T-cell (primary cell): ENCODE measurements around the gene CACNA2D1. TPM values are rescaled to one million over a fixed set of nuclear protein-coding genes. Genes with fewer than 3 reads are reported as not detected.

Experiments
- ATAC-seq, 4 experiments: fragments of 200-7000 bp in 3 of 4; fragments of 150-1000 bp in 1 of 4; cut with Tn5 transposase; replicated peaks in 1 of 4; 1 replicate in 3 of 4; 2 replicates in 1 of 4; pipeline ENCODE4 v1.10.0; 2021; ENCODE audit warnings: moderate library complexity in 3 of 4, mild to moderate bottlenecking in 2 of 4, moderate number of reproducible peaks in 1 of 4
- CTCF ChIA-PET, 2 donors: fragments of 300-600 bp; sonication (Branson Sonifier 250); formaldehyde crosslinking; loops; one replicate each; lab custom pipeline; 2022; ENCODE audit warnings: antibody characterized with exemption in 2 of 2; lab: Charles Lee
- POLR2A ChIA-PET, 2 donors: fragments of 300-600 bp; sonication (Branson Sonifier 250); formaldehyde crosslinking; loops; one replicate each; lab custom pipeline; 2022; ENCODE audit warnings: antibody characterized with exemption in 2 of 2; lab: Charles Lee
- DNase-seq, 35 experiments: peaks; one replicate each; pipeline versions ENCODE4 v3.0.0 to v3.0.0-alpha.2; 2013 to 2023
- H3K27ac ChIP-seq: one replicate; pipeline ENCODE4 v1.5.1; 2013; ENCODE audit warnings: low read length
- H3K27me3 ChIP-seq, 2 experiments: replicated peaks in 1 of 2; 1 replicate in 1 of 2; 2 replicates in 1 of 2; pipeline versions ENCODE4 v1.6.1 to v1.7.0; 2013; ENCODE audit warnings: low read length in 1 of 2, mixed read lengths in 1 of 2; ENCODE audit not compliant: control insufficient read depth in 2 of 2, insufficient read depth in 2 of 2; ENCODE audit errors: extremely low read depth in 1 of 2
- H3K36me3 ChIP-seq, 2 donors: 1 replicate in 1 of 2; 2 replicates in 1 of 2; pipeline versions ENCODE4 v1.6.1 to v1.7.0; 2013; ENCODE audit warnings: low read length in 1 of 2; ENCODE audit not compliant: control insufficient read depth in 2 of 2, insufficient read depth in 1 of 2; ENCODE audit errors: extremely low read depth in 1 of 2
- H3K4me1 ChIP-seq, 2 experiments: 1 replicate in 1 of 2; 2 replicates in 1 of 2; pipeline versions ENCODE4 v1.6.1 to v1.7.0; 2013; ENCODE audit warnings: low read length in 2 of 2, mixed read lengths in 1 of 2; ENCODE audit not compliant: insufficient read depth in 2 of 2, control insufficient read depth in 1 of 2; ENCODE audit errors: extremely low read depth in 1 of 2
- H3K4me3 ChIP-seq, 2 donors: 1 replicate in 1 of 2; 2 replicates in 1 of 2; pipeline versions ENCODE4 v1.5.1 to v1.7.0; 2013; ENCODE audit warnings: mild to moderate bottlenecking in 2 of 2, low read length in 1 of 2, moderate library complexity in 1 of 2; ENCODE audit not compliant: control insufficient read depth in 1 of 2; ENCODE audit errors: extremely low read depth in 1 of 2
- H3K9me3 ChIP-seq: 2 replicates; pipeline ENCODE4 v1.7.0; 2013
- H3K27ac Mint-ChIP-seq, 2 donors: one replicate each; pipeline ENCODE4 v1.8.0; 2020 to 2021; ENCODE audit warnings: mild to moderate bottlenecking in 2 of 2, mixed read lengths in 2 of 2
- H3K27me3 Mint-ChIP-seq, 2 donors: one replicate each; pipeline ENCODE4 v1.8.0; 2021 to 2022; ENCODE audit warnings: mixed read lengths in 2 of 2
- H3K36me3 Mint-ChIP-seq: one replicate; pipeline ENCODE4 v1.8.0; 2021; ENCODE audit warnings: mixed read lengths
- H3K4me1 Mint-ChIP-seq, 3 donors: one replicate each; pipeline ENCODE4 v1.8.0; 2020 to 2022; ENCODE audit warnings: mixed read lengths in 3 of 3, mild to moderate bottlenecking in 1 of 3
- H3K4me3 Mint-ChIP-seq, 3 donors: one replicate each; pipeline ENCODE4 v1.8.0; 2020 to 2022; ENCODE audit warnings: mild to moderate bottlenecking in 3 of 3, mixed read lengths in 3 of 3, moderate library complexity in 3 of 3
- H3K9me3 Mint-ChIP-seq, 3 donors: one replicate each; pipeline ENCODE4 v1.8.0; 2020 to 2022; ENCODE audit warnings: mixed read lengths in 3 of 3
- WGBS: methylation state at CpG from one replicate; pipeline ENCODE4 v1.1.5; 2013; ENCODE audit warnings: missing lambda C conversion rate; ENCODE audit not compliant: insufficient coverage; 5-methylcytosine and 5-hydroxymethylcytosine counted together
- total RNA-seq, 35 experiments: library from RNA in 6 of 35; stranded (reverse) in 6 of 35; fragments of 120-200 nt in 1 of 35; gene quantifications; one replicate each; pipeline versions ENCODE4 v1.2.1 to v1.2.4 and lab custom pipeline; 2013 to 2026

The CACNA2D1 gene
- total RNA-seq, 5 donors from 2014 or later (not counting 1 experiment from before 2014, with no cell fraction given): 0.03 to 0.43 (median 0.35) TPM; not detected in 2

GRCh38 chr7:82212466-82212865 is 231.1 kb downstream of the CACNA2D1 start:
- ChIA-PET CTCF (no interaction called here), POLR2A (no interaction called here)
- no peaks in the 10 kb centered on the region for H3K4me1 Mint-ChIP-seq
- DNase-seq (no peak), ATAC-seq (no peak)
- H3K27me3 Mint-ChIP-seq: no peaks in the 10 kb centered on the region
- H3K36me3 Mint-ChIP-seq: no peaks in the 10 kb centered on the region
- Histone ChIP-seq H3K4me1 (no peaks in the 10 kb centered on the region), H3K4me3 (no peak overlapping the region), H3K9me3 (no peaks in the 10 kb centered on the region), H3K27ac (no peak overlapping the region), H3K36me3 (no peaks in the 10 kb centered on the region), H3K27me3 (no peaks in the 10 kb centered on the region)
- H3K4me3 Mint-ChIP-seq: no peak overlapping the region
- peaks cover 0 to 8% (median 7%) of the 10 kb centered on the region in 3 donors for H3K9me3 Mint-ChIP-seq
- no peak overlapping the region for H3K27ac Mint-ChIP-seq

- H3K27ac ChIP-seq: no peak overlapping the region
- ChIA-PET POLR2A (no interaction called here), CTCF (no interaction called here)
- no peaks in the 10 kb centered on the region for H3K27me3 Mint-ChIP-seq
- H3K9me3 Mint-ChIP-seq: peaks cover 0 to 8% (median 7%) of the 10 kb centered on the region in 3 donors
- no peak for DNase-seq
- H3K36me3 ChIP-seq: no peaks in the 10 kb centered on the region
- H3K9me3 ChIP-seq: no peaks in the 10 kb centered on the region
- ATAC-seq: no peak
- WGBS: no CpG with 5 or more reads among the region's 1 CpG
- no peaks in the 10 kb centered on the region for H3K4me1 ChIP-seq
- no peak overlapping the region for H3K4me3 ChIP-seq
- no peak overlapping the region for H3K27ac Mint-ChIP-seq
- H3K4me1 Mint-ChIP-seq: no peaks in the 10 kb centered on the region
- H3K27me3 ChIP-seq: no peaks in the 10 kb centered on the region
- no peaks in the 10 kb centered on the region for H3K36me3 Mint-ChIP-seq
- no peak overlapping the region for H3K4me3 Mint-ChIP-seq
Measured at GRCh38 chr7:82211333-82211732, 232.2 kb downstream of the CACNA2D1 start.

GRCh38 chr7:82210416-82211184 is 233.0 kb downstream of the CACNA2D1 start:
- ATAC-seq (no peak), DNase-seq (no peak)
- Histone ChIP-seq H3K36me3 (no peaks in the 10 kb centered on the region), H3K9me3 (no peaks in the 10 kb centered on the region), H3K4me1 (no peaks in the 10 kb centered on the region), H3K27me3 (no peaks in the 10 kb centered on the region), H3K4me3 (no peak overlapping the region), H3K27ac (no peak overlapping the region)
- Mint-ChIP-seq H3K4me1 (no peaks in the 10 kb centered on the region), H3K27me3 (no peaks in the 10 kb centered on the region), H3K27ac (no peak overlapping the region), H3K36me3 (no peaks in the 10 kb centered on the region), H3K9me3 (peaks cover 0 to 8% (median 7%) of the 10 kb centered on the region in 3 donors), H3K4me3 (no peak overlapping the region)
- ChIA-PET CTCF (no interaction called here), POLR2A (no interaction called here)
- WGBS: no CpG with 5 or more reads among the region's 2 CpGs

- no CpG with 5 or more reads among the region's 5 CpGs for WGBS
- no peak for DNase-seq
- H3K4me3 Mint-ChIP-seq: no peak overlapping the region
Measured at GRCh38 chr7:82209179-82209747, 234.3 kb downstream of the CACNA2D1 start.

GRCh38 chr7:82204694-82205093 is 238.9 kb downstream of the CACNA2D1 start:
- WGBS: 90% methylated on average over 4 of the region's 4 CpGs
- ATAC-seq: no peak
- Mint-ChIP-seq H3K36me3 (no peaks in the 10 kb centered on the region), H3K27ac (no peak overlapping the region), H3K4me1 (no peaks in the 10 kb centered on the region), H3K27me3 (no peaks in the 10 kb centered on the region), H3K4me3 (no peak overlapping the region), H3K9me3 (peaks cover 0 to 10% (median 9%) of the 10 kb centered on the region in 3 donors)
- no peak for DNase-seq
- Histone ChIP-seq H3K27ac (no peak overlapping the region), H3K9me3 (no peaks in the 10 kb centered on the region), H3K4me3 (no peak overlapping the region), H3K27me3 (no peaks in the 10 kb centered on the region), H3K4me1 (no peaks in the 10 kb centered on the region), H3K36me3 (no peaks in the 10 kb centered on the region)
- ChIA-PET CTCF (no interaction called here), POLR2A (interaction anchor here in 1 of 2 donors (0.6 kb wide), 1 partner anchor 55 kb away, joined by 7 read pairs; no protein-coding TSS in a partner anchor)

More at GRCh38 chr7:82209179-82209747, 234.3 kb downstream of the CACNA2D1 start:
- Mint-ChIP-seq H3K27me3 (no peaks in the 10 kb centered on the region), H3K36me3 (no peaks in the 10 kb centered on the region), H3K4me1 (no peaks in the 10 kb centered on the region), H3K9me3 (peaks cover 0 to 7% (median 5%) of the 10 kb centered on the region in 3 donors), H3K27ac (no peak overlapping the region)
- POLR2A ChIA-PET: no interaction called here
- Histone ChIP-seq H3K9me3 (no peaks in the 10 kb centered on the region), H3K27me3 (no peaks in the 10 kb centered on the region), H3K27ac (no peak overlapping the region), H3K4me1 (no peaks in the 10 kb centered on the region), H3K4me3 (no peak overlapping the region), H3K36me3 (no peaks in the 10 kb centered on the region)
- ATAC-seq: no peak
- CTCF ChIA-PET: no interaction called here

- Histone ChIP-seq H3K4me1 (no peaks in the 10 kb centered on the region), H3K36me3 (no peaks in the 10 kb centered on the region), H3K27ac (no peak overlapping the region), H3K27me3 (no peaks in the 10 kb centered on the region), H3K9me3 (no peaks in the 10 kb centered on the region), H3K4me3 (no peak overlapping the region)
- ATAC-seq (no peak), DNase-seq (no peak)
- ChIA-PET CTCF (no interaction called here), POLR2A (no interaction called here)
- WGBS: 93% methylated on average over 9 of the region's 9 CpGs
- H3K9me3 Mint-ChIP-seq: peaks cover 0 to 9% (median 8%) of the 10 kb centered on the region in 3 donors
- H3K4me1 Mint-ChIP-seq: no peaks in the 10 kb centered on the region
- H3K27ac Mint-ChIP-seq: no peak overlapping the region
- H3K4me3 Mint-ChIP-seq: no peak overlapping the region
- H3K27me3 Mint-ChIP-seq: no peaks in the 10 kb centered on the region
- H3K36me3 Mint-ChIP-seq: no peaks in the 10 kb centered on the region
Measured at GRCh38 chr7:82202965-82203364, 240.6 kb downstream of the CACNA2D1 start.
